ENCODE measurements around the gene STXBP6.

The STXBP6 gene

GRCh38 chr14:24908592-24909236, 141.2 kb downstream of the STXBP6 start:
- in situ Hi-C loops (cut with HindIII; ENCODE audit: low pct_unique_long_range_greater_than_20kb, low sequenced_read_pairs): no loop called here
- TF ChIP-seq JUND (IDR thresholded peaks at IDR 0.05; ENCODE audit: low read depth): no peak
- no peak for DNase-seq (ENCODE audit: low read depth in 1 of 2, low spot score in 1 of 2)

- no peak for TF ChIP-seq JUND (IDR thresholded peaks at IDR 0.05; ENCODE audit: low read depth)
- in situ Hi-C loops (cut with HindIII; ENCODE audit: low pct_unique_long_range_greater_than_20kb, low sequenced_read_pairs): no loop called here
- no peak for DNase-seq (ENCODE audit: low read depth in 1 of 2, low spot score in 1 of 2)
These were observed 145.4 kb downstream of the STXBP6 start for GRCh38 chr14:24904533-24904932.

- TF ChIP-seq JUND (IDR thresholded peaks at IDR 0.05; ENCODE audit: low read depth): no peak
- DNase-seq (ENCODE audit: low read depth in 1 of 2, low spot score in 1 of 2): no peak
- in situ Hi-C loops (cut with HindIII; ENCODE audit: low pct_unique_long_range_greater_than_20kb, low sequenced_read_pairs): no loop called here
These were observed 146.6 kb downstream of the STXBP6 start for GRCh38 chr14:24903337-24903736.

- no peak for TF ChIP-seq JUND (IDR thresholded peaks at IDR 0.05; ENCODE audit: low read depth)
- in situ Hi-C loops (cut with HindIII; ENCODE audit: low pct_unique_long_range_greater_than_20kb, low sequenced_read_pairs): no loop called here
- no peak for DNase-seq (ENCODE audit: low read depth in 1 of 2, low spot score in 1 of 2)
These were observed 149.5 kb downstream of the STXBP6 start for GRCh38 chr14:24900269-24901100.

GRCh38 chr14:24897793-24898192, 152.2 kb downstream of the STXBP6 start:
- in situ Hi-C loops (cut with HindIII; ENCODE audit: low pct_unique_long_range_greater_than_20kb, low sequenced_read_pairs): no loop called here
- TF ChIP-seq JUND (IDR thresholded peaks at IDR 0.05; ENCODE audit: low read depth): no peak

GRCh38 chr14:24895622-24896021, 154.3 kb downstream of the STXBP6 start:
- in situ Hi-C loops (cut with HindIII; ENCODE audit: low pct_unique_long_range_greater_than_20kb, low sequenced_read_pairs): no loop called here
- no peak for TF ChIP-seq JUND (IDR thresholded peaks at IDR 0.05; ENCODE audit: low read depth)
- DNase-seq (ENCODE audit: low read depth in 1 of 2, low spot score in 1 of 2): no peak

More at GRCh38 chr14:24897793-24898192, 152.2 kb downstream of the STXBP6 start:
- no peak for DNase-seq (ENCODE audit: low read depth in 1 of 2, low spot score in 1 of 2)

GRCh38 chr14:24895243-24895583, 154.7 kb downstream of the STXBP6 start:
- in situ Hi-C loops (cut with HindIII; ENCODE audit: low pct_unique_long_range_greater_than_20kb, low sequenced_read_pairs): no loop called here
- DNase-seq (ENCODE audit: low read depth in 1 of 2, low spot score in 1 of 2): no peak
- no peak for TF ChIP-seq JUND (IDR thresholded peaks at IDR 0.05; ENCODE audit: low read depth)

- TF ChIP-seq JUND (IDR thresholded peaks at IDR 0.05; ENCODE audit: low read depth): no peak
- DNase-seq (ENCODE audit: low read depth in 1 of 2, low spot score in 1 of 2): no peak
- in situ Hi-C loops (cut with HindIII; ENCODE audit: low pct_unique_long_range_greater_than_20kb, low sequenced_read_pairs): no loop called here
These were observed 155.2 kb downstream of the STXBP6 start for GRCh38 chr14:24894583-24895242.

- DNase-seq (ENCODE audit: low read depth in 1 of 2, low spot score in 1 of 2): no peak
- in situ Hi-C loops (cut with HindIII; ENCODE audit: low pct_unique_long_range_greater_than_20kb, low sequenced_read_pairs): no loop called here
- no peak for TF ChIP-seq JUND (IDR thresholded peaks at IDR 0.05; ENCODE audit: low read depth)
These were observed 157.4 kb downstream of the STXBP6 start for GRCh38 chr14:24892497-24893051.

GRCh38 chr14:24891987-24892496, 157.9 kb downstream of the STXBP6 start:
- no peak for TF ChIP-seq JUND (IDR thresholded peaks at IDR 0.05; ENCODE audit: low read depth)
- no peak for DNase-seq (ENCODE audit: low read depth in 1 of 2, low spot score in 1 of 2)
- in situ Hi-C loops (cut with HindIII; ENCODE audit: low pct_unique_long_range_greater_than_20kb, low sequenced_read_pairs): no loop called here

GRCh38 chr14:24890716-24891115, 159.2 kb downstream of the STXBP6 start:
- no peak for TF ChIP-seq JUND (IDR thresholded peaks at IDR 0.05; ENCODE audit: low read depth)
- no peak for DNase-seq (ENCODE audit: low read depth in 1 of 2, low spot score in 1 of 2)
- in situ Hi-C loops (cut with HindIII; ENCODE audit: low pct_unique_long_range_greater_than_20kb, low sequenced_read_pairs): no loop called here

GRCh38 chr14:24889843-24890242, 160.1 kb downstream of the STXBP6 start:
- no peak for DNase-seq (ENCODE audit: low read depth in 1 of 2, low spot score in 1 of 2)
- TF ChIP-seq JUND (IDR thresholded peaks at IDR 0.05; ENCODE audit: low read depth): no peak
- in situ Hi-C loops (cut with HindIII; ENCODE audit: low pct_unique_long_range_greater_than_20kb, low sequenced_read_pairs): no loop called here
